ENCODE data around the gene UBR4.
A peak's percentile ranks its signal among the peaks of the same experiment; 100 is the strongest.

The UBR4 gene

DNA sequence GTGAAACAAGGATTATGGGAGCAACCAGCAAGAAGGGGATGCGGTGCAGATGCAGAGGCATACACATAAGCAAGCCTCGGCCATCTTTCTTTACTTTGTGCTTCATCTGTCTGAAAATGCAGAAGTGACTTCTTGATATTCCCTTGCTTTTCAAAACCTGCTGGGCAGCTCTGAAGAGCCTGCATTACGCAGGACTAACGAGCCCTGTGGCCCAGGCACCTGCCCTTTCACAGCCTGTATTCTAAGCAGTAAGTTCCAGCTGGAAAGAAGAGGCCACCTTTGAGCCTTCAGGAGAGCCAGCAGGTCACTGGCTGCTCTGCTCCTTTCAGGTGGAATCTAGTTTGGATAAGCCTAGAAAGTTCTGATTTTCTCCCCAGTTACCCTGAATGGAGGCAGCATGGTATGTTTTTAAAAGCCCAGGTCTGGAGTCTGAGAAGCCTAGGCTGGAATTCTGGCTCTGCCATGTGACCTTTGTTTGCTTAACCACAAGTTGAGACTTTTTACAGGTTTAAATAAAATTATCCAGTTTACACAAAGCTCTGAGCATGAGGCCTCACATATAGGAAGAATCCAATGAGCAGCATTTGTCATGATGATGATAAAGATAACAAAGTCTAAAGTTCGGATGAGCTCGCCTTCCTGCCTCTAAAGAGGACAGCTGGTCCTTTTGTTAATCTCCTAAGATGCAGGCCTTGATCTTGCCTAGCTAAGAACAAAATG lies 122.9 kb downstream of the UBR4 start:
- no peak overlapping the region for H3K4me3 ChIP-seq (ENCODE audit: low read depth, low read length)
- no peak for DNase-seq (ENCODE audit: low read depth)
- TF ChIP-seq POLR2A (IDR thresholded peaks at IDR 0.05; ENCODE audit: extremely low read depth, insufficient read length) (no peak), MYC (IDR thresholded peaks at IDR 0.05; ENCODE audit: low read depth, low read length) (no peak)
- TF ChIP-seq, protein P1, sequence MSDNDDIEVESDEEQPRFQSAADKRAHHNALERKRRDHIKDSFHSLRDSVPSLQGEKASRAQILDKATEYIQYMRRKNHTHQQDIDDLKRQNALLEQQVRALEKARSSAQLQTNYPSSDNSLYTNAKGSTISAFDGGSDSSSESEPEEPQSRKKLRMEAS (IDR thresholded peaks at IDR 0.05; ENCODE audit: low read depth, low read length): no peak
- TF ChIP-seq, protein P2, sequence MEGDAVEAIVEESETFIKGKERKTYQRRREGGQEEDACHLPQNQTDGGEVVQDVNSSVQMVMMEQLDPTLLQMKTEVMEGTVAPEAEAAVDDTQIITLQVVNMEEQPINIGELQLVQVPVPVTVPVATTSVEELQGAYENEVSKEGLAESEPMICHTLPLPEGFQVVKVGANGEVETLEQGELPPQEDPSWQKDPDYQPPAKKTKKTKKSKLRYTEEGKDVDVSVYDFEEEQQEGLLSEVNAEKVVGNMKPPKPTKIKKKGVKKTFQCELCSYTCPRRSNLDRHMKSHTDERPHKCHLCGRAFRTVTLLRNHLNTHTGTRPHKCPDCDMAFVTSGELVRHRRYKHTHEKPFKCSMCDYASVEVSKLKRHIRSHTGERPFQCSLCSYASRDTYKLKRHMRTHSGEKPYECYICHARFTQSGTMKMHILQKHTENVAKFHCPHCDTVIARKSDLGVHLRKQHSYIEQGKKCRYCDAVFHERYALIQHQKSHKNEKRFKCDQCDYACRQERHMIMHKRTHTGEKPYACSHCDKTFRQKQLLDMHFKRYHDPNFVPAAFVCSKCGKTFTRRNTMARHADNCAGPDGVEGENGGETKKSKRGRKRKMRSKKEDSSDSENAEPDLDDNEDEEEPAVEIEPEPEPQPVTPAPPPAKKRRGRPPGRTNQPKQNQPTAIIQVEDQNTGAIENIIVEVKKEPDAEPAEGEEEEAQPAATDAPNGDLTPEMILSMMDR (IDR thresholded peaks at IDR 0.05; ENCODE audit: low read depth, low read length): no peak

DNA sequence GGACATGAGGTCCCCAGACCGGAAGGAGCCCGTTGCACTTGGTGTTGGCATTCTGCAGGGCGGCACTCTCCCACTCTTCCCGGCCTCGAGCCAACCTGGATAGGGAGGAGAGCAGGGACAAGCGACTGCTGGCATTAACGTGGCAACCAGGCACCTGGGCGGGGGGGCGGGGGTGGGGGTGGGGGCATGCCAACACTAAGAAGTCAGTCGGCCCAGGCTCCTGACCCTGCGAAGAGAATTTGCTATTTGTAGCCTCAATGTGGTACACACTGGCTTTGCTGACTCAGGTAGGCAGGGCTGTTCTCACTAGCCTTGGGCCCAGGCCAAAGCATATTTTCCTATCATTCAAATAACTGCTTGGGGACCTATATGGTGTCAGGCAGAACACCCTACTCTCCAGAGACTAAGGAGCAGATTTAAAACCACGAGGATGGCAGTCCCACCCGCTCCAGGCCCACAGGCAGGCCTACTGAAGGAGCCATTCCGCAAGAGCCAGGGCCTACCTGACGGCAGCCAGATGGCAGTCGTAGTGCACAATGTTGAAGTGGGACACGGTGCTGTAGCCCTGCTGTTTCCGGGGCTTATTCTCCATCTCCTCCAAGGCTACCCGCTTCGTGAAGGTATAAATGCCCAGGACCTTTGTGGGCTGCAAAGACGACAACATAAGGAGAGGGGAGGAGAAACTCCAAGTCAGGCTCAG lies 123.7 kb downstream of the UBR4 start:
- no peak overlapping the region for H3K4me3 ChIP-seq (ENCODE audit: low read depth, low read length)
- no peak for TF ChIP-seq MYC (IDR thresholded peaks at IDR 0.05; ENCODE audit: low read depth, low read length)
- no peak for TF ChIP-seq POLR2A (IDR thresholded peaks at IDR 0.05; ENCODE audit: extremely low read depth, insufficient read length)
- TF ChIP-seq, protein P2 (IDR thresholded peaks at IDR 0.05; ENCODE audit: low read depth, low read length): no peak
- TF ChIP-seq, protein P1 (IDR thresholded peaks at IDR 0.05; ENCODE audit: low read depth, low read length): no peak
- DNase-seq (ENCODE audit: low read depth): no peak

DNA sequence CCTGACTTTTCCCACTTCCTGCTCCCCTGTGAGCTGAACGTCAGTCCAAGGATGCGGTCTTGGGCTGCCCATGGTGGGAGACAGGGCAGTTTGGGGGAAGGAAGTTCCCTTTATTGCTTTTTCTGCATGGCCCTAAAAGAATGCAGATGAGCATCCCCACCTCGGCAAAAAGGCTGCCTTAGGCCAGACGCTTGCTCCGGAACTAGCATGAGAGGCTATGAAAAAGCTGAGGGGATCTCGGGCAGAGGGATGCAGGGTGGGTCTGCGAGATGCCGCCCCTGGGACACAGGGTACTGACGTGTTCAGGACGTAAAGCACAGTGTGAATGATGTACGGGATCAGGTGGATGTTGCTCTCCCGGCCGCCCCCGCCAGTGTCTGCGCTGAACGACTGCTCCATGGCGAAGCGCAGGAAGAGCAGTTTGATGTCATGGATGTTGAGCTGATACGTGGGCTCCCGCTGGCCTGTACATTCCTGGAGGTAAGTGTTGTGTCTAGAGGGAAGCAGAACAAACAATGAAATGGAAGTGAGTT lies 125.8 kb downstream of the UBR4 start:
- no peak overlapping the region for H3K4me3 ChIP-seq (ENCODE audit: low read depth, low read length)
- DNase-seq (ENCODE audit: low read depth): no peak
- no peak for TF ChIP-seq POLR2A (IDR thresholded peaks at IDR 0.05; ENCODE audit: extremely low read depth, insufficient read length)
- TF ChIP-seq, protein P1 (IDR thresholded peaks at IDR 0.05; ENCODE audit: low read depth, low read length): no peak

DNA sequence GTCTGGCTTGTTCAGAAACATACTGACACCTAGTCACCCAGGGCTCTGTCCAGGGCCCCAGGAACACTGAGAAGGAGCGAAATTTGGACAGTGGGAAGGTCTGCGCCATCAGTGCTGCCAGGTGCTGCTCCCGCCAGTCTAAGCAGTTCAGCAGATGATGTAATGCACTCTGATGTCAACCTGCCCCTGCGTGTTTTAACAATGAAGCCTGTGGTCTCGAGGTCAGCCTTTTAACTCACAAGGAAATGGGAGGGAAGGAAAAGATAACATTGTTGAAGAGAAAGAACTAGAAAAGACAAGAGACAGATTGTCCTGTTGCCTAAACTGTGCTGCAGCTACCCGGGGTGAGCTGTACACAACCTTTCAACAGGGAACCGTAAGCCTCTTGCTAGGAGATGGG lies 127.0 kb downstream of the UBR4 start:
- DNase-seq (ENCODE audit: low read depth): peak; percentile 61
- TF ChIP-seq MYC (IDR thresholded peaks at IDR 0.05; ENCODE audit: low read depth, low read length) (no peak), POLR2A (IDR thresholded peaks at IDR 0.05; ENCODE audit: extremely low read depth, insufficient read length) (no peak)
- TF ChIP-seq, protein P1 (IDR thresholded peaks at IDR 0.05; ENCODE audit: low read depth, low read length): no peak
- TF ChIP-seq, protein P2 (IDR thresholded peaks at IDR 0.05; ENCODE audit: low read depth, low read length): no peak
- H3K4me3 ChIP-seq (ENCODE audit: low read depth, low read length): no peak overlapping the region

DNA sequence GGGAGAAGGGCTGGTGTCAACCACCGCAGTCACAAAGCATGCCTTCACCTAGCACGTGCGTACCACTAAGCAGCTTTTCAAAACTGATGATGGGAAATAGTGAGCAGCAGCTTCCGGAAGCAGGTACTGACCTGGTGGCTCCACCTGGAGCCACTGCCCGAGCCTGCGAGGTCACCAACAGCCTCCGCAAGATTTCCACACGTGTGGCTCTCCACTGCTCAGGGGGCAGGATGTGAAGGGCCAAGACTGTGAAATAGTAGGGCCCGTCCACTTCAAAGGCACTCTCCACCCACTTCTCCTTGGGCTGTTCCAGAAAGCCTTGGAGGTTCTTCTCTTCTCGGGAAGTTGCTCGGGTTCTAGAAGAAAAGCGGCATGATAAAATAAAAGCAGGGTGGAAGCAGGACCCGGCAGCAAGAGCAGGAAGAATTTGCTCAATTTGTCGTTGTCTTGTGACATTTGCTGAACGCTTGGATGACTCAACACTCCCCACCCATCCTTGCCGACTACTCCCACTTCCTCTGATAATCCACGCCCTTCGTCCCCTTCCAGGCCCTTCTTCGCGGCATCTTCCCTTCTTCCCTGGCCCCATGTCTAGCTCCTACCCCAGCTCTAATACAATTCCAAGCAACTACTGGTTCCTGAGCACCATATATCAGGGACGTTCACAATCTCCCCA lies 128.7 kb downstream of the UBR4 start:
- peak; percentile 87 for DNase-seq (ENCODE audit: low read depth)
- peak overlapping the region; percentile 21 for H3K4me3 ChIP-seq (ENCODE audit: low read depth, low read length)
- TF ChIP-seq, protein P1 (IDR thresholded peaks at IDR 0.05; ENCODE audit: low read depth, low read length): peak; percentile 68
- TF ChIP-seq, protein P2 (IDR thresholded peaks at IDR 0.05; ENCODE audit: low read depth, low read length): no peak
- TF ChIP-seq POLR2A (IDR thresholded peaks at IDR 0.05; ENCODE audit: extremely low read depth, insufficient read length) (no peak), MYC (IDR thresholded peaks at IDR 0.05; ENCODE audit: low read depth, low read length) (peak; percentile 50)
